GM10266 (cell line): ENCODE data around the gene NWD2.

Experiments used
- DNase-seq: peaks from one replicate; pipeline ENCODE4 v3.0.0; 2012; ENCODE audit errors: extremely low spot score
- TF ChIP-seq, protein P1 (sequence below): IDR thresholded peaks from 2 replicates; pipeline ENCODE4 v1.5.1; 2012; ENCODE audit warnings: mild to moderate bottlenecking, low read depth; ENCODE audit not compliant: control insufficient read depth, insufficient read depth; ENCODE audit errors: missing control alignments

The NWD2 gene

DNA sequence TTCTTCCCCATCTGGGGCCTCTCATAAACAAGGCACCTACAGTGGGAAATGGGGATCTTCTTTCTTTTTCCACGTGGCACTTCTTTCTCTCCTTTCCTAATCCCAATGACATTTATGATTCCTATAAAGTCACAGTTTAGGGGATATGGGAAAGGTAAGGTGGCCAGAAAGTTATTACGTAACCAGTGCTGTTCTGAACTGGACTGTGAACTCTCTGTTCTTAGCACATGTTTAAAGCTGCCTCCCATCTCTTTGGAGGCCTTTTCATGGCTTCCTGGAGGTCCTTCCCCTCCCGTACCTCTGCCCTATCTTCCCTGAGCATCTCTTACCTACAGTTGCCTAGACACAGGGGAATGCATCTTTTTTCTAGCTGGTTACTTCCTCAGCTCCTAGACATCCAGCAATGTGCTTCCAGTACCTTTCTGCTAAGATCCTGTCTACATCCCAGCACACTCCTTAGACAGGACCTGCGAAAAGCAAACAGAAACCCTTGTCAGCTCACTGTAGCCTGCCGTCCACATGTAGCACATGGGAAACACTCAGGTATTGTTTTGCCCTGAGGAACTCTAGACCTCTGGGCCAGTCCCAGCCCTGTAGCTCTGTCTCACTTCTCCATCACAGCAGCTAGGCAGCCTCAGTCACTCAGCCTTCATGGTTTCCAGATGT is 195.4 kb downstream of the NWD2 start:
- DNase-seq, result no peak
- TF ChIP-seq, protein P1, sequence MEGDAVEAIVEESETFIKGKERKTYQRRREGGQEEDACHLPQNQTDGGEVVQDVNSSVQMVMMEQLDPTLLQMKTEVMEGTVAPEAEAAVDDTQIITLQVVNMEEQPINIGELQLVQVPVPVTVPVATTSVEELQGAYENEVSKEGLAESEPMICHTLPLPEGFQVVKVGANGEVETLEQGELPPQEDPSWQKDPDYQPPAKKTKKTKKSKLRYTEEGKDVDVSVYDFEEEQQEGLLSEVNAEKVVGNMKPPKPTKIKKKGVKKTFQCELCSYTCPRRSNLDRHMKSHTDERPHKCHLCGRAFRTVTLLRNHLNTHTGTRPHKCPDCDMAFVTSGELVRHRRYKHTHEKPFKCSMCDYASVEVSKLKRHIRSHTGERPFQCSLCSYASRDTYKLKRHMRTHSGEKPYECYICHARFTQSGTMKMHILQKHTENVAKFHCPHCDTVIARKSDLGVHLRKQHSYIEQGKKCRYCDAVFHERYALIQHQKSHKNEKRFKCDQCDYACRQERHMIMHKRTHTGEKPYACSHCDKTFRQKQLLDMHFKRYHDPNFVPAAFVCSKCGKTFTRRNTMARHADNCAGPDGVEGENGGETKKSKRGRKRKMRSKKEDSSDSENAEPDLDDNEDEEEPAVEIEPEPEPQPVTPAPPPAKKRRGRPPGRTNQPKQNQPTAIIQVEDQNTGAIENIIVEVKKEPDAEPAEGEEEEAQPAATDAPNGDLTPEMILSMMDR, result no peak

DNA sequence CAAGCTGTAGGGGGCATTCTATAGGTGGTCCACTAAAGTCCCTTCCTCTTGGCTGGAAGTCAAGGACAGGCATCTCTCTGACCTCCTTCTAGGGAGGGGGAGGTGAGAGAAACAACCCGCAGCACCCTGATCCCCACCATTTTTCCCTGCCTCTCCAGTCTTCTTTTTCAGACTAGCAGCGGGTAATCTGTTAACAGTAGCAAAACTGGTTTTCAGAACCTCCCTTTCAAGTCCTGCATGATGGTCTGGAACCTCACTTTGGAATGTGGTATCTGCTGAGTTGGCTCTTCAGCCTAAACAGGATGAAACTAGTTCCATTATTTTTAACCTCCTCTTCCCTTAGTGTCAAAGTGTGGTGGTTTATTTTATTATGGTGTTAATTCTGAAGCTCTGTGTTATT is 196.0 kb downstream of the NWD2 start:
- TF ChIP-seq, protein P1, result no peak
- DNase-seq, result no peak

DNA sequence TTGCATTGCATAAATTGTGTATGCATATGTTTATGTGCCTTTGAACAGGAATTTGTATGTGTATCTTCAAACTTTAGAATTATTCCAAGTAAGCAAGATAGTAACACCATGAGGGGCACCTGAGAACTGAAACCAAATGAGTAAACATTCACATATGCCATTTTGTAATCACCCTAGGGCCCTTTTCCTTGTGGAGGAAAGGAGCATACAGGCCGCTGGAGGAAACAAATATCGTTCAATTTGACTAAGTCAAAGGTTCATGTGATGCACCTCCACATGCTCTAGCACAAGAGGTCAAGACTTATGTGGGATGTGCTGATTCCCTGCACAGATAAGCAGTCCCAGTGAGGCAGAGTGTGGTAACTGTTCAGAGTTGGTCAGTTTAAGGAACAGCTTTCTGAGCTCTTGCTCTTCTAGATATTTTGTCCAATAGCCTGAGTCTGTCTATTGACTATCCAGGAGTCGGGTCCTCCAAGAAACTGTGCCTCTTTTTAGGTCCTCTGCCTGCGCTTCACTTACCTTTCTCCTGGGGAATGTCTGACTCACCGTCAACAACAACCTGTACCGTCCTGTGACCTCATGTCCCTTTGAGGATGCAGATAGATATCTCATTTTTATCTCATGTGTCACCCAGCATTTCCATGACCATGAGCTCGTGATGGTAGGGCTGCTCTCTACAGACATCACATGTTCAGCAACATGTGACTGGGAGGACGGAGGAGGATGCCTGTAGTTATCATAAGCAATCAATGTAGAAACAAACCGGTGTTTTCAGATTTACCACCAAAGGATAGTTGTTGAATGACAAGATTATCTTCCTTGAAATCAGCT is 196.9 kb downstream of the NWD2 start:
- no peak for DNase-seq
- TF ChIP-seq, protein P1, result no peak

DNA sequence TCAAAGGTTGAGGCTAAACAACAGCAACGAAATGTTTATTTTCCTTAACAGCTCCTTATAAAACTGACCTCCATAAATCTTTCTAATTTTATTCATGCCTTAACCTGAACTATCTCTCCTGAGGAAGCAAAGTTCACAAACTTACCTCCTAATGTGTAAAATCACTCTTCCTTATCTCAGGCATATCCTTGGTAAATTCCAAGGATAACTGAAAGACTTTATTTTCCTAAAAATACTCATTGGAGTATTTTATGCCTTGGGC is 197.4 kb downstream of the NWD2 start:
- TF ChIP-seq, protein P1, result no peak
- no peak for DNase-seq

DNA sequence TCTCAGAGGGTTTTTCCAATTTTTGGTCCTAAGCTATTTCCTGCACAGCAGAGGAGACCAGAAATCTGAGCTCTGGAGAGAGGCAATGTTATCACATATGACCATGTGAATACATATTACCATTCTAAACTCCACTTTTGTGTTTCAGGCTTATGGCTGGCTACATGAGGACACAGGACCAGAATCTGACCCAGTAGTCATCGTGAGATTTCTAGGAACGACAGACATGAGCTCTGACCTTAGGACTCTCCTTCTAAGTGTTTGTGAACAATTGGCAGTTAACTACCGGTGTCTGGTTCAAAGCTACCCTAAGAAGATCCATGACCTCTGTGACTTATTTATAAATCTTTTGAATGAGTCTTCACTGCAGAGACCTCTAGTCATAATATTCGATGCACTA is 198.6 kb downstream of the NWD2 start:
- TF ChIP-seq, protein P1, result no peak
- DNase-seq, result no peak

DNA sequence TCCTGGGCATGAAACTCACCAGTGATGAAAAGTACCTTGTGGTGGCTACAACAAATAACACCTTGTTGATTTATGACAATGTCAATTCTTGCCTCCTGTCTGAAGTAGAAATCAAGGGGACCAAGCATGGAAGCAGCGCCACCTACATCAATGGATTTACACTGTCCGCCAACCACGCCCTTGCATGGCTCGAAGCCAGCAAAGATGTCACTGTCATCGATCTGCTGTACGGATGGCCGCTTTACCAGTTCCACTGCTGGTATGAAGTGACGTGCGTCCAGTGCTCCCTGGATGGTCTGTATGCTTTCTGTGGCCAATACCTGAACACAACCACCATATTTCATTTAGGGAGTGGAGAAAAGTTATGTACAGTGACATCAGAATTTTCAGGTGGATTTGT is 200.5 kb downstream of the NWD2 start:
- TF ChIP-seq, protein P1, result no peak
- no peak for DNase-seq

DNA sequence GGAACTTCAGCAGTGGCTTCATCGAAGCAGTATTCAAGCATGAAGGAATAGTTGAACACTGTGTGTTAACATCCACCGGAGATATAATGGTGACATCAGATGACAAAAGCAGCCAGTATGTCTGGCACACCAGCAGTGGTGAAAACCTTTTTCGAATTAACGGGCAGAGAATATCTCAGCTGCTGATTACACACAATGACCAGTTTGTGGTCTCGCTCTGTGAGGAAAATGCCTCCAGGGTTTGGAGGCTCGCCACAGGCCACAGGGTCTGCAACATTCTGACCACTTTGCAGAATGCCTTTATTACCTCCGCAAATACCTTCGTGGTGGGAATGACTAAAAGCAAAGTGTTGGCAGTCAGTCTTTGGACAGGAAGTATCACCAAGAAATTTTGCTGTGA is 201.5 kb downstream of the NWD2 start:
- DNase-seq, result no peak
- TF ChIP-seq, protein P1, result no peak
